NCI-H146 treated with DMSO at 0.1 percent for 48 hours (cell line): ENCODE results near the gene PRR23A.

Source experiments
- DNase-seq: peaks from one replicate; lab custom pipeline; 2025; ENCODE audit not compliant: unreplicated experiment; lab: John Stamatoyannopoulos, UW

The PRR23A gene

GRCh38 chr3:138974462-138974861 lies 31.6 kb downstream of the PRR23A start:
- no peak for DNase-seq

DNA sequence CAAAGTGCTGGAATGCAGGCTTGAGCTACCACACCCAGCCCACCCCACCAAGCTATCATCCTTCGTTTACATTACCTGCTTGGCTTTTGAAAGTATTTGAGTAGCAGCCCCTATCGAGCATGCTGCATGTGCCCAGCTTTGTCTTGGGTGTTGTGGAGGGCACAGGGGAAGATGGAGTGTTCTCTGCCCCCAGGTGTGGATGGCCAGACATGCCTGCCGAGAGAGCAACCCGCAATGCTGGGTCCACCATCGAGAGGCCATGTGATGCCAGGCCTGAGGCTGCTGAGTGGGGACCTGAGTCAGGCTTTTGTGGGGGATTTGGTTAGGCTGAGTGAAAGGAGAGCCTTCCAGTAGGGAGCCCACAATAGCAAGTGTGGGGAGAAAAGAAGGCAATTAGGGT lies 33.1 kb downstream of the PRR23A start:
- no peak for DNase-seq

GRCh38 chr3:138971766-138972320 lies 34.2 kb downstream of the PRR23A start:
- no peak for DNase-seq

DNA sequence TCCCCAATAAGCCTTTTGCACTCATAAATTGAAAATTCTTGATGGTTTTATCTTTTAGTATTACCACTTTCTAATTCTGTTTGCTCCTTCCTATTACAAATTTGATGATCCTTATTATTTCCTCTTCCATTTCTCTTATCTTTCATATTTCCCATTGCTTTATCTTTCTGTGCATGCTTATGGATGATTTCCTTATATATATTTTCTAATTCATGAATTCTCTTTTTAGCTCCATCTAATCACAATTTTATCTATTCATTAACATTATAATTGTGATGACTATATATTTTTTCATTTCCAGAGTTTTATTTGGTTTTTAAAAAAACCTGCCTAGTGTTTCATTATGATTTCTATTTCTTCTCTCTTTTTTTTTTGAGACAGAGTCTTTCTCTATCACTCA lies 41.1 kb downstream of the PRR23A start:
- no peak for DNase-seq

GRCh38 chr3:138964264-138964663 lies 41.8 kb downstream of the PRR23A start:
- no peak for DNase-seq

DNA sequence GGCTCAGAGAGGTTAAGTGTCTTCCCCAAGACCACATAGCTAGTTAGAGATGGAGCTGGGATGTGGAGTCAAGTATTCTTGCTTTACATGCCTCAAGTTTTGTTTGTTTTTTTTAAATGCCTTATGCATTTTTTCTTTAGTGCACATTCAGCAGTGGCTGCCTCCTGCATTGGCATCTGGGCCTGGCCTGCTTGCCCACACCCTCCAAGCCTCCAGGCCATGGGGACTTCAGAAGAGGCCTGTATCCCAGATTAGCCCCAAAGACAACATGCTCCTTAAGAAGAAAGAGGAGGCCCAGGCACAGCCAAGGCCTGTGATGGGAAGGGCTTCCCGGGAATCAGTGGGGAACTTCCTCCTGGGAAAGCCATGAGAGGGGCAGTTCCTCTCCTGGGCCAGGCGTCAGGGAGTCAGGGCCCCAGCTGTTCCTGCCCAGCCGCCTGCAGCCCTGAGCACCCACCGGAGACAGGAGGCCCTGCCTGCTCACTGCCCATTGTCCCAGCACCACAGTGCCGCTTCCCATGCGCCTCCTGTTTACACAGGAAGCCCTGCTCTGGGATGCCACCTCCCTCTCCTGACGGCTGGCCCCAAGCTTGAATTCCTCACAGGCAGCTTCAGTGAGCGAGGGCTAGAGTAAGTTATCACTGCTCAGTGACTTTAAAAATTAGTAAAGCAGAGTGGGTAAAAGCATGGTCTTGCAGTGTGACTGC lies 43.1 kb downstream of the PRR23A start:
- DNase-seq: no peak

DNA sequence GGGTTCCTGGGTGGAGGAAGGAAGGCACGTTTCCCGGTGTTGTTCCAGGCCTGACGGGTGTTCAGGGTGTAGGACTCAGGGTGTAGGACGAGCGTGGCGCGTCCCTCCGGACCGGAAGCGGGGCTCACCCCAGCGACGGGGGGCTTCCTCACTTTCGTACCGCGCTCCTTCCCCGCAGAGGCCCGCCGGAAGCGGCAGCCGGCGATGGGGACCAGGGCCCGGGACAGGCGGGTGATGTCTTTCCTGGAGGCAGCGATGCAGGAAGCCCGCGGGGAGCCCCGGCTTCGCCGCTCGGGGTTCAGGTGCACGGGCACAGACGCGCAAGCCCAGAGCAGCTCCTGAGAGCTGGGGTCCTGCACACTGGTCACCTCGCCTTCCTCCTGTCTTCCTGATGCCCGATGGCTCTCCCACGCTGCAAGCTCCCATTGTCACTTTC lies 45.6 kb downstream of the PRR23A start:
- DNase-seq: no peak
